CD4-positive, alpha-beta T cell treated with Interleukin-6 at 100 ng/mL for 8 hours (primary cell): Measurements from ENCODE around the gene FAM20B.
"Not testable (repeated sequence)": the region's sequence is repeated elsewhere in the genome, so short reads cannot be mapped to it uniquely, and the experiment has no call there.

Source experiments
- DNase-seq: peaks from one replicate; pipeline ENCODE4 v3.0.0-alpha.2; 2020; ENCODE audit warnings: mixed read lengths, low spot score

Gene FAM20B, protein sequence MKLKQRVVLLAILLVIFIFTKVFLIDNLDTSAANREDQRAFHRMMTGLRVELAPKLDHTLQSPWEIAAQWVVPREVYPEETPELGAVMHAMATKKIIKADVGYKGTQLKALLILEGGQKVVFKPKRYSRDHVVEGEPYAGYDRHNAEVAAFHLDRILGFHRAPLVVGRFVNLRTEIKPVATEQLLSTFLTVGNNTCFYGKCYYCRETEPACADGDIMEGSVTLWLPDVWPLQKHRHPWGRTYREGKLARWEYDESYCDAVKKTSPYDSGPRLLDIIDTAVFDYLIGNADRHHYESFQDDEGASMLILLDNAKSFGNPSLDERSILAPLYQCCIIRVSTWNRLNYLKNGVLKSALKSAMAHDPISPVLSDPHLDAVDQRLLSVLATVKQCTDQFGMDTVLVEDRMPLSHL

GRCh38 chr1:179025125-179025974 is at the start of gene FAM20B:
FAM20B (plus strand) TSS chr1:179025894; CDS start chr1:179043848, 17,954 bp downstream.
- DNase-seq = peak; percentile 93

DNA sequence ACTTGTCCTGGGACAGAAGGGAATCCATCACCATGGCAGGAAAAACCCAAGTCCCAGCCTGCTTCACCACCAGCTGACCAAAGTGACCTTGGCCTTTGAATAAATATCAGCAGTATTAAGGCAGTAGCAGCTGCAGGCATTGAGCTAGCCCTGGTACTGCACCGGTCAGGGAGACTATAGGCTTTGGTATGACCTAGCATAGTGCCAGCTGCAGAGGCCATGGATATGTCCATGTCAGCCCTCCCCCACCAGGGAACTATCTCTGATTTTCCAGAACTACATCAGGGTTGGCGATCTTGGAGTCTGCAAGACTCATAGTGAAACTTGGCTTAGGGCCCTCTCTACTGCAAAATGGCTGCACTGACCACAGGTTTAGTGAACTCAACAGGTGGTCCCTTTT is 49.2 kb upstream of the FAM20B start:
- no peak for DNase-seq

- DNase-seq = no peak
Measured at GRCh38 chr1:178986204-178986603, 39.5 kb upstream of the FAM20B start.

GRCh38 chr1:178988198-178988597 is 37.5 kb upstream of the FAM20B start:
- DNase-seq = not testable (repeated sequence)

- no peak for DNase-seq
Measured at GRCh38 chr1:178993559-178993958, 32.1 kb upstream of the FAM20B start.

GRCh38 chr1:178997428-178997827 is 28.3 kb upstream of the FAM20B start:
- no peak for DNase-seq

DNA sequence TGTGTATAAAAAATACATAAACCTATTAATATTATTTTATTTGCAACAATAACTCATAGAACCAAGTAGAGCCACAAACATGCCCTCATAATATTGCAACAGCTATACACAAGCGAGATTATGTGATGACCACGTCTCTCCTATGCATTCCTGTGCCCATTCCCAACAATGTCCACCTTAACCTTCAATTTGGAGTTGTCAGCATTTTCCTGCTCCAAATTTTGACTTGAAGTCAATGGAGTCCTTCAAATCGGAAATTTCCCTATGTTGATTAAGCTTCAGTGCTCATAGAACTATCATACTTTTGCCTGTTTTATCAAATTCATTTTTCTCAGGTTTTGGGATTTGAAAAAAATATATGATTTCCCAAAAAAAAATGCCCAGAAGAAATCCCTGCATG is 27.4 kb upstream of the FAM20B start:
- DNase-seq = no peak

GRCh38 chr1:178999061-178999460 is 26.6 kb upstream of the FAM20B start:
- no peak for DNase-seq

GRCh38 chr1:179001451-179001850 is 24.2 kb upstream of the FAM20B start:
- DNase-seq = no peak

DNA sequence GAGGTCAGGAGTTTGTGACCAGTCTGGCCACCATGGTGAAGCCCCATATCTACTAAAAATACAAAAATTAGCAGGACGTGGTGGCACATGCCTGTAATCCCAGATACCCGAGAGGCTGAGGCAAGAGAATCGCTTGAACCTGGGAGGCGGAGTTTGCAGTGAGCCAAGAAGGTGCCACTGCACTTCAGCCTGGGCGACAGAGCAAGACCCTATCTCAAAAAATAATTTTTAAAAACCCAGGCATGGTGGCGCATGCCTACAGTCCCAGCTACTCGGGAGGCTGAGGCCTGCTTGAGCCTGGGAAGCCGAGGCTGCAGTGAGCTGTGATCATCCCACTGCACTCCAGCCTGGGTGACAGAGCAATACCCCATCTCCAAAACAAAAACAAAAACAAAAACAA is 23.6 kb upstream of the FAM20B start:
- DNase-seq = not testable (repeated sequence)

- DNase-seq = peak; percentile 51
Measured at GRCh38 chr1:179002552-179003345, 22.9 kb upstream of the FAM20B start.

GRCh38 chr1:179003512-179004066 is 22.1 kb upstream of the FAM20B start:
- DNase-seq = no peak

GRCh38 chr1:179007233-179007632 is 18.5 kb upstream of the FAM20B start:
- DNase-seq = no peak

DNA sequence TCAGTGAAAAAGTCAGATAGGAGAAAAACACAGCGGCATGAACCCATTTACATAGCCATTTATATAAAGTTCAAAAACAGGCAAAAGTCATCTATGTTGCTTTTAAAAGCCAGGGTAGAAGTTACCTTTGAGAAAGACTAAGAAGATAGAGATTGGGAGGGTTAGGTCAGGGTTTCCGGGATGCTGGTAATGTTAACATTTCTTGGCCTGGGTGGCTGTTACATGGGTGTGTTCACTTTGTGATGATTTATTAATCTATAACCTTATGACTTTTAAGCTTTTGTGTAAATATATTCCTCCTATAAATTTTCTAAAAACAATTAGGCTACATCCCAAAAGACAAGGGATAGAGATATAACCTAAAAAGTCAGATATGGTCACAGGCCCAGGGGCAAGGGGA is 15.0 kb upstream of the FAM20B start:
- DNase-seq = no peak

- DNase-seq = no peak
Measured at GRCh38 chr1:179012038-179012437, 13.7 kb upstream of the FAM20B start.

DNA sequence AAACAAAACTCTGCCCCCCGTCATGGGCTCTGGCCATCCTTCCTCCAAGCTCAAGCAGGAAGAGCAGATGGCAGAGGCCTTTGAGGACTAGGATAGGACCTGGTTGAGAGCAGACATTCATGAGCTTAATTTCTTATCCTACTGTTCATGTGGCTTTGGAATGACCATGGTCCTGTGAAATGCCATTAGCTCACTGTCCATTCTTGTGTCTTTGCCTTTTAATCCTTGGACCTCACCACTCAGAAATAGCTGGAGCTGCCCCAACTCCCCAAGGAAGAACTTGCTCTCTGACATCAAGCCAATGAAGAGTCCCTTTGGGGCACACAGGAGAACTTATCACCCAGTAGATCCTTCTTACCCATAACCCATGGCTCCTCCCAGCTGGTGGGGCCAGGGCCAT is 11.6 kb upstream of the FAM20B start:
- DNase-seq = no peak

GRCh38 chr1:179015396-179015795 is 10.3 kb upstream of the FAM20B start:
- DNase-seq = no peak

DNA sequence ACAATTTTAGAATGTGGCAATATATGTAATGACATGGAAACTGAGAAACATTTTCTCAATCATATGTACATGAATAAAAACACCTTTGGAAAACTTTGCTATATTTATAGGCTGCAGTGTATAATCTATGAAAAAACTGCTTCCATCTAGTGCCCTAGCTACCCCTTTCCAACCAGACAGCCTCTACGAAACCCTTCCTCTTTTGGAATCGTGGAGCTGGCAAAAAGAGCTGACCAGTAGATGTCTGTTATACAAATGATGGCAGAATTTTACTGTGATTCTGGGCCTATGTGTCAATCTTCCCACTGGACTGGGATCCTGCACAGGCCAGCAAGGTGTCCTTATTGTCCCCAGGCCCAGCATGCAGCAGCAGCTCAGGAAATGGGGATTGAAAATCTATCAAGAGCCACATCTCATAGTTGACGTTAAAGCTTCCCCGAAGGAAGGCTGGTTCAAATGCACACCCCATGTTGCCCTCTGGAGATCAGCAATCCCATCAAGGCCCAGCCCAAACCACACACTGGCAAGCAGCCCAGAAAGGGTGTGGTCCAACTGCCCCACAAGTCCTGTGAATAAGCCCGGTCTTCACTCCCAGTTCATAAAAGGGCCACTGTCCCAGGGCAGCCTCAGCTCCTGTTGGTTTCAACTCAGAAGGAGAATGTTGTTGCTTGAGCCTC is 8.8 kb upstream of the FAM20B start:
- DNase-seq = no peak

DNA sequence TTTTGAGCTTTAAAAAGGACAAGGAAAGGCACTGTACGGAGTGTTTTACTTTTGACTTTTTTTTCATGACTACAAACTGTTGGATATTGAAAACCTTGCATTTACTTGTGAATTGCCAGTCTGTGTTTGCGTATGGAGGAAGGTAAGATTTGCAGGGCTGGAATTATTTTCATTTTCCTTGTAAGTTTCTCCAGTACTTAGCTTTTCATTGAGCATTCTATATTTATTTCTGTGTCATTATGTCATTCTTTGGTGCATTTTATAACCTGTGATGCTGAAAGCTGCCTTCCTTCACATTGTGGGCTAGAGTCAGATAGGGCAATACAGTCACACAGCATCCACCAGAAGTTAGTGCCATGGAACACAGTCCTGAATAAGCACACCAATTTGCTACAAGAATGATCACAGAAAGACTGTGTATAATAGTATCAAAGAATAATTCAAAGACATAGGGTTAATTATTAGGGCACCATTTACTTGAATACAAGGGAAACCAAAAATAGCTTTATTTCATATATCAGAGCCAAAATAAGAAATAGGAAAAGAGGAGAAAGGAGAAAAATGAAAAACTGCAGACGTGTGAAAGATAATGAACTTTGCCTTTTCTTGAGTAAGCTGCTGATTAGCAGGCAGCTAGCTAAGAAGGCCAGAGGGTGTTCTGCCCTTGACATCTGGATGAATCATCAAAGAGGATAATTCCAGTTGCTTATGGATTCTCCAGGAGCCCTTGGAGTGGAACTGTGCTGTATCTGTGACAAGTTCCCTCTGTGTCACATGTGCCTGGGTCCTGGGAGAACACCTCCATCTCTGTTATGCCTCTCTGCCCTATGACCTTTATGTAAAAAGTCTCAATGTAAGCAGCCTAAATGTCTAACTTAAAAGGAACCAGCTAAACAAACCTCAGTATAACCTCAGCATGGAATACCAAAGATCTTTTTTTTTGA is 8.0 kb upstream of the FAM20B start:
- DNase-seq = no peak

DNA sequence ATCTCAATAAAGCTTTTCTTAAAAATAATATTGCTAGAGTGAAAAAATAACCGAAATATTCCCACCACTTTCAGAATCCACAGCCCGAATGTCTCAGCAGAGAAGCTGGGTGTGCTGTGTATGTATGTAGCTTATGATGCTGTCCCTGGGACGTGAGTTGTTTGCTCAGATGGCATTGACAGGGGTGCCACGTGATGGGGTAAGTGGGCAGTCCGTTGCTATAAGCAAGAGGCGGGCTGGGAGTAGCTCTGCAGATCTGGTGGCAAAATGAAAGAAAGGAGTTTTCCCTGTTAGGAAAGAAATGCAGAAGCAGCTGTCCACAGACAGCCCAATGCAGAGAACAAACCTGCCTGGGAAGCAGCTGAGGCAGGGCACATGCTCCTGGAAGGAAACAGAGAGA is 3.8 kb upstream of the FAM20B start:
- DNase-seq = no peak
